Activated naive CD4-positive, alpha-beta T cell (primary cell): Measurements from ENCODE around the gene GSK3B.
A peak's percentile ranks its signal among the peaks of the same experiment; 100 is the strongest.
"Not testable (repeated sequence)": the region's sequence is repeated elsewhere in the genome, so short reads cannot be mapped to it uniquely, and the experiment has no call there.

Experiments used
- DNase-seq, 4 experiments: peaks; one replicate each; lab custom pipeline; 2025; lab: John Stamatoyannopoulos, UW

The GSK3B gene

DNA sequence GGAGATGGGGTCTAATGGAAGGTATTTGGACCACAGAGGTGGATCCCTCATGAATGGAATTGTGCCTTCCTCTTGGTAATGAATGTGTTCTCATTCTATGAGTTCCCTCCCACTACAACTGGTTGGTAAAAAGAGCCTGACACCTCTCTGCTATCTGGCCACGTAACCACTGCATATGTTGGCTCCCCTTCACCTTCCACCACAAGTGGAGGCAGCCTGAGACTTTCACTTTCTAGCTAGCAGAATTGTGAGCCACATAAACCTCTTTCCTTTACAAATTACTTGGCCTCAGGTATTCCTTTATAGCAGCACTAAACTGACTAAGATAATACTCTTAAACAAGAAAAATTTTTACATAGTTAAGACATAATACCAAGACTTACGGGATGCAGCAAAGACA lies 157.0 kb downstream of the GSK3B start:
- DNase-seq, result no peak

DNA sequence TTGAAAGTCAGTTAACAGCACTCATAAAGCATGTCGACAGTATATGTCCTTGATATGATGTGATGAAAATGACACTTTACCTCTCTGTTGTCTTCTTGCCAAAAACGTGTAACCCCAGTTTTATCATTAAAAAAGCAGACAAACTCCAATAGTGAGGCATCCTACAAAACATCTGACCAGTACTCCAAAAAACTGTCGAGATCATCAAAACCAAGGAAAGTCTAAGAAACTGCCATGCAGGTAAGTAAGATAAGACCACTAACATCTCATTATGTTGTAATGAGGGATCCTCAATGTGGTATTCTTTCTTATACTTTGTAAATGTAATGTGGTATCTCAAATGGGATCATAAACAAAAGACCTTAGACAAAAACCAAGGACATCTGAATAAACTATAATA lies 160.0 kb downstream of the GSK3B start:
- DNase-seq, result no peak

DNA sequence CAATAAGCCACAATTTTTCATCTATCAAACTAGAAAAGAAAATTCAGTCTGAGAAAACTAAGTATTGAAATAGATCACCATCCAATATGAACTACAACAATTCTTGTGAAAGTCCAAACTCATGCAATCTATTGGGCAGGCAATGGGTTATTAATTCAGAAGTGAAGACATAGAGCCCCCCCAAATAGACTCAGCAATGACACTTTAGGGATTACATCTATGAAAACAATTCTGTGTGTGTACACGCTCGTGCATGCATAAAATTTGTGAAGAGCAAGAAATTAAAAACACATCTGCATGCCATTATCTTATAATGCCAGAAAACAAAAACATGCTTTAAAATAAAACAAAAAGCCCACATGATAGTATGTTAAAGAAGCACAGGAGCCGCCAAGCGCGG lies 161.0 kb downstream of the GSK3B start:
- no peak for DNase-seq

DNA sequence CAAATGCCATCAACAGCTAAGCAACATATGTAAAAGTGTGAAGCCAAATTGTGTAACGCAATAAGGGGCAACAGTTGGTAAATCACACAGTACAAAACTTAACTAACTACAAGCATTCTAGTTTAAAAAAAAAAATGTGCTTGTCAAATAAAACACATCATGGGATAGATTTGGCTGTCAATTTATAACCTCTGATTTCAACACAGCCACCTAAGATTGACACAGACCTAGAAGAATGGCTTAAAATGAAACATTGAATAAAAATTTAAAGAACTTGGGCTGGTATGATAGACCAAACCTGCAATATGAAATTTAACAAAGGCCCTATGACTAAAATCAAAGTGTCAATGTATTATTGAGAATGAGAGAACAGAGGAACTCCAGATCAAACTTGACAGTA lies 164.0 kb downstream of the GSK3B start:
- DNase-seq, result no peak

DNA sequence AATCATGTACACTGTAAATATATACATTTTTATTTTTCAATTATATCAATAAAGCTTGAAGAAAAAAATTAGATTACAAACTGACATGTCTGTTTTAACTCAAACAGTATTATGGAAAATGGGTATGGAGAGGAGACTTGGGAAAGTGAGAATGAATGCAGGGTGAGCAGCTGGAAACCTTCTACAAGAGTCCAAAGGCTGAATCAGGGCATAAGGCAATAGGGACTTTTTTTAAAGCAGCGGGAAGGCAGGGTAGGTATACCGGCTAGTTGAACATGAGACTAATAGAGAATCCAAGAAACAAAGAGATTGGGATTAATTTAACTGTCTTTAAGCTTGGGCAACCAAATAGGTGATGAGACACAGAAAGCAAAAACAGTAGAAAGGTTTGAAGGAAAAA lies 167.1 kb downstream of the GSK3B start:
- DNase-seq, result no peak

DNA sequence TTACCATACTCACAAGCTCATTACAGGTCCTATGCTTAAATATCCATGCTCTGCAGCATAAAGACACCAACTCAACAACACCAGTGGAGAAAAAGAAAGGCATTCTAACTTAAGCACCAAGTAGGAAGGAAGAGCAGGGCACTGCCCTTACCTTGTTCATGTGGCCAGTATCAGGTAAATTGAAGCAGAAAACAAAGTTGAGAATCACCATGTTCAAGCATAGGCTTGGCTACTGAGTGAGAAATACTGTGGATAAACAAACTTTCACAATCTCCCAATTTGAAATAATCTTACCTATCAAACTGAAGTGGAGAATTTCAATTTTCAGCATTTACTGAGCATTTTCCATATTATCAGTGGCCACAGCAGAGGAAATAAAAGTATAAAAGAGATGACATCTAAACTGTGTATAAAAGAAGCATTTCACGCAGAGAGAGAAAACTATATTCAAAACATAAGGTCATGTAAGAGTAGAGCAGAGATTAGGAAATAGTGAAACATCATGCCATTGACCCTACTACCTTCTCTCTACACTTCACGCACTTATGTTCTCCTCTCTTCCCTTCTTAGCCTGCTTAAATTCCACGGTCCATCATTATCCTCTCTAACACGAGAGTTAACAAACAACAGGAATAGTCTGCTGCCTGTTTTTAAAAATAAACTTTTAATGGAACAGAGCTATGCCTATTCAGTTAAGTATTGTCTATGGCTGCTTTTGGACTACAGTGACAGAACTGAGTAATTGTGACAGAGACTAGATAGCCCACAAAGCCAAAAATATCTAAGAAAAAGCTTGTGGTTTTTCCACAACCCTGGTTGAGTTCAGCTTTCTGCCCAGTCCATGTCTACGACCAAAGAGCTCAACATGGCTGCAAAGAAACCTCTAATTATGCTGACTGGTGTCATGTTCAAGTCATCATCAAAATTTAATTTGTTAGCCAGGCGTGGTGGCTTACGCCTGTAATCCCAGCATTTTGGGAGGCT lies 169.8 kb downstream of the GSK3B start:
- DNase-seq, result no peak

DNA sequence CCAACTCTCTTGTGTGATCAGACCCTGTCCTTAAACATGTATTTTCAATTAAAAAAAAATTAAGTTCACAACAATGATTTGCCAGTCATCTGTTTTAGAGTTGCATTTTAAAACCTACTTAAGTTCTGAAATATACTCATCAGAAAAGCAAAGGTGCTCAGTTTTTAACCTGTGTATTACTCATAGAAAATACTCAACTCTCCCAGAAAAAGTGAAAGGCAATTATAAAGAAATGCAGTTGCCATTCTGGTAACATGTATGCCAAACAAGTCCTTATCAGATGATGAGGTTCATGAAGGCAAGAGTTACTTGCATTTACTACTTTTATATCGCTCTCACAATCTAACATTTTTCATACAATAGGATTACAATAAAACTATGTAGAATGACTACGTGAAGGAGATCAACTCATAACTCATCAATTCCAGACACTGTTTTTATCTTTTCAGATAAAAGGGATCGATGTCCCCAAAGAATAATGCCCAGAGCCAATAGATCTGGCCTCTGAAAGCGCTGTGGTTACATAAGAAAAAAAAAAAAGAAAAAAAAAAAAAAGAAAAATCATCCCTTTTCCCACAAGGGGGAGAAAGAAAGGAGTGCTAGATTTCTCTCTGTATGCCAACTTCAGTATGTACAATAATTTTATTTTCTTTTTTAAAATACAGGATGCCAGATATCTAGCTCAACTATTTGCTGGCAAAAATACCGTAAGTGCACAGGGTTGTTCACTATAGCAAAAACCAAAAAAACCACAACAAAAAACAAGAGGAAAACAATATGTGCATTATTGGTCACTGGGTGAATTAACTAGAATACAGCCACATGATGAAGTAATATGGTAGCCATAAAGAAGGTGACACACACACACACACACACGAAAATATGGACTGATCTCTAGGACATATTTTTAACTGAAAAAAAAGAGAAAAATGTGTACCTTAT lies 175.0 kb downstream of the GSK3B start:
- DNase-seq, result no peak

DNA sequence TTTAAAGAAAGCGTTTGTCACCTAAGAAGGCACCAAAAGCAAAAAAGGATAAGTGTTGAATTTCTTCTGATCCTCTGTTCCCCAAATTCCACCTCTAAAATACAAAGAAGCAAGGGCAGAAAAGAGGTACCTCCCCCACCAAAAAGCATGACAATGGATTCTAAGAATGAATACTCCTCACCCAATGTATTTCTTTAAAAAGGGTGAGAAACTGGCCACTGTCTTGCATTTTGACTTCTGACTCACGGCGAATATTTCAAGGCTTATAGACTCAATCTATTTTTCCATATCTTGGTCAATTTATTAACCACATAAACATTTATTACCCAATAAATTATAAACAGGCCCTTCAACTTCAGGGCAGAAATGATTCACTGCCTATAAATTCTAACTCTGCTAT lies 181.2 kb downstream of the GSK3B start:
- no peak for DNase-seq

DNA sequence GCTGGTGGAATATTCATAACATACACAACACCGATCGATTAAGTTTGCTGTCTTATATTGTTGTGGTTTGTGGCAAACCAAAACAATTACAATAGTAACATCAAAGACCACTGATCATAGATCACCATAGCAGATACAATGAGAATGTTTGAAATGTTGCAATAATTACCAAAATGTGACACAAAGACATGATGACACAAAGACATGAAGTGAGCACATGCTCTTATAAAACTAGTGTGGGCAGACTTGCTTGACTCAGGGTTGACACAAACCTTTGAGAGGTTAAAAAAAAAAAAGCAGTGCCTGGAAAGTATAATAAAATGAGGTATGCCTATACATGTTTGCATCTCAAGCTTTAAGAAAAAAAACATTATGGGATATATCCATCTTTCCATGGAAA lies 182.0 kb downstream of the GSK3B start:
- DNase-seq, result no peak

DNA sequence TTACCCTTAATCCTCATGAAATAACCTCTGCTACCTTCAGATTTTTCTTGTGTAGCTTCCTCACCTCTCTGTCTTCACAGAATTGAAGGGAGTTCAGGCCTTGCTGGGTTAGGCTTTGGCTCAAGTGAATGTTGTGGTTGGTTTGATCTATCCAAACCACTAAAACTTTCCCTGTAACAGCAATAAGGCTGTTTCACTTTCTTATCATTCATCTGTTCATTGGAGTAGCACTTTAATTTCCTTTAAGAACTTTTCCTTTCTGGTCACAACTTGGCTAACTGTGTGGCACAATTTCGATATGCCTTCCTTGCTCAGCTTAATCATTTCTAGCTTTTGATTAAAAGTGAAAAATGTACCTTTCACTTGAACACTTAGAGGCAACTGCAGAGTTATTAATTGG lies 182.5 kb downstream of the GSK3B start:
- DNase-seq, result no peak

DNA sequence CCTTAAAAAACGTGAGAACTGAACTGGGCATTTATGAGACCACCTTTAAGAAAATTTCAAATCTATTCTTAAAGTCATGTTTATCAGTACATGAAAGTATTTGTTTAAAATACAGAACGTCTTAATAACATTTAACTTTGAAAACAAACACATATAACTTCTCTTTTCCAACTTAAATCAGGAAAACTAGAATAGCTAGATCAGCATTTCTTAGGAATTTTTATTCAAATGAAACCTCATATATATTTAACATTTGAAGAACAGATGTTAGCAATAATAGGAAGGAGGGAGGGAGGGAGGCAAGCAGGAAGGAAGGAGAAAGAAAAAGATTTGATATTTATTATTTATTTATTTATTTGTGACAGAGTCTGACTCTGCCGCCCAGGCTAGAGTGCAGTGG lies 192.2 kb downstream of the GSK3B start:
- no peak for DNase-seq

DNA sequence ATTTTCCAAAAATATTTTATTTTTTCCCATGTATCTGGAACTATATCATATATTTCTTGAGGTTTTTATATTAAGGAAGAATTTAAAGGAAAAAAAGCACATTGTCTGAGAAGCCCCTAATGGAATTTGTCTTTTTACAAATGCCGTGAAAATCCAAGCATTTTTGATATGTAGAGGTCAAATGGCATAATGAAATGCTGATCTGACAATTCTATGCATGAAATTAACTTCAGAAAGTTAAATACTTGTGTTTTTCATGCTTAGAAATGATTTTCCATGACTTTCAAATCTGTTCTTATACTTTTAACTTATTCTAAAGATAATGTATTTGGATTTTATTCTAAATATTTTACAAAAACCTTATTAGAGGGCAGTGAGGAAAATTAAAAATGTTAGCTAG lies 193.1 kb downstream of the GSK3B start:
- no peak for DNase-seq

DNA sequence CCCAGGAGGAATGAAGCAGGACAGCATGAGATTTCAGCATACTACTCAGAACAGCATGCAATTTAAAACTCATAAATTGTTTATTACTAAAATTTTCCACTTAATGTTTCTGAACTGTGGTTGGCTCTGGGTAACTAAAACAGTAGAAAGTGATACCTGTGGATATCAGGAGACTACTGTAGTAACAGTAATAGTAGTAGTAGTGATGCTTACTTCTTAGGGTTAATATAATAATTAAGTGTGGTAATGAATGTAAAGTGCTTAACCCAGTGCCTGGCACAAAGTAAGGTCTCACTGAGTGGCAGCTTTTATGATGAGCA lies 195.1 kb downstream of the GSK3B start:
- DNase-seq, result no peak

DNA sequence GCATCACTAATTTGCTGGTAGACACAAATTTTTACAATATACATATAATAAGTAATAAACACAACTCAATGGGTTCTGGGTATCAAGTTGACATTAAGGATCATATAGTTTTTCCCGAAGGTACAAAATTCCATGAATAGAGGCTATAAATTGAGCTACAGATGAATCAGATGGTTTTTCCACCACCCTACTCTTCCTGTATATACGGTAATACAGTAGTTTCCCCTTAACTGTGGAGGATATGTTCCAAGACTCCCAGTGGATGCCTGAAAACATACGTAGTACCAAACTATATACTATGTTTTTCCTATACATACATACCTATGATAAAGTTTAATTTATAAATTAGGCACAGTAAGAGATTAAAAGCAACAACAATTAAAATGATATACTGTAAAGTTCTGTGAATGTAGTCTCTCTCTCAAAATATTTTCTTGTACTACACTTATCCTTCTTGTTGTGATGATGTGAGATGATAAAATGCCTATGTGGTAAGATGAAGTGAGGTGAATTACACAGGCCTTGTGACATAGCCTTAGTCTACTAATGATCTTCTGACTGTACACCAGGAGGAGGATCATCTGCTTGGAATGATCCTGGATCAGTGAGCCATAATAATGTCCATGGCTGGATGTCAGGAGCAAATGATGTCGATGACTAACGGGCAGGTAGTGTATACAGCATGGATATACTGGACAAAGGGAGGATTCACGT lies 195.6 kb downstream of the GSK3B start:
- DNase-seq, result no peak

DNA sequence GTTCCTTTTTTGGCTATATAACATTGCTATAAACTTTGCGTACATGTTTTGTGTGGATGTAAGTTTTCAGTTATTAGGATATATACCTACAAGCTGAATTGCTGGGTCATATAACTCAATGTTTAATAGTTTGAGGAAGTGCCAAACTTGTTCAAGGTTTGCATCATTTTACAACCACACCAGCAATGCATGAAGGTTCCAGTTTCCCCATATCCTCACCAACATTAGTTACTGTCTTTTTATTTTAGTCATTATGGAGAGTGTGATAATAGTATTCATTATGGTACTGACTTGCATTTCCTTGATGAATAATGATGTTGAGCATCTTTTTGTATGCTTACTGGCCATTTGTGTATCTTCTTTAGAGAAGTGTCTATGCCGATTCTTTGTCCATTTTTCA lies 200.1 kb downstream of the GSK3B start:
- no peak for DNase-seq

DNA sequence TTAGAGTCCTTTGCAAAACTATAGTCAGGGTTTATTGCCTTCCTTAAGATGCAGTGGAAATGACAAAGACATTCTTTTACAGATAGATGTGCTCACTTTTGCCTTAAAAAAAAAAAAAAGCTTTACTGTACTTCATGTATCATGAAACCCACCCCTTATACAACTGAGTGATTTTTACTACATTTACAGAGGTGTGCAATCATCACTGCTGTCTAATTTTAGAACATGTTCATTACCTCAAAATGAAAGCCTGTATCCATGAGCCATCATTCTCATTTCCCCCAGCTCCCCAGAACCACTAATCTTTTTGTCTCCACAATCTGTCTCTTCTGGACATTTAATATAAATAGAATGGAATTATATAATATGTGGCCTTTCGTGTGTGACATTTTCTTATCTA lies 200.5 kb downstream of the GSK3B start:
- no peak for DNase-seq

DNA sequence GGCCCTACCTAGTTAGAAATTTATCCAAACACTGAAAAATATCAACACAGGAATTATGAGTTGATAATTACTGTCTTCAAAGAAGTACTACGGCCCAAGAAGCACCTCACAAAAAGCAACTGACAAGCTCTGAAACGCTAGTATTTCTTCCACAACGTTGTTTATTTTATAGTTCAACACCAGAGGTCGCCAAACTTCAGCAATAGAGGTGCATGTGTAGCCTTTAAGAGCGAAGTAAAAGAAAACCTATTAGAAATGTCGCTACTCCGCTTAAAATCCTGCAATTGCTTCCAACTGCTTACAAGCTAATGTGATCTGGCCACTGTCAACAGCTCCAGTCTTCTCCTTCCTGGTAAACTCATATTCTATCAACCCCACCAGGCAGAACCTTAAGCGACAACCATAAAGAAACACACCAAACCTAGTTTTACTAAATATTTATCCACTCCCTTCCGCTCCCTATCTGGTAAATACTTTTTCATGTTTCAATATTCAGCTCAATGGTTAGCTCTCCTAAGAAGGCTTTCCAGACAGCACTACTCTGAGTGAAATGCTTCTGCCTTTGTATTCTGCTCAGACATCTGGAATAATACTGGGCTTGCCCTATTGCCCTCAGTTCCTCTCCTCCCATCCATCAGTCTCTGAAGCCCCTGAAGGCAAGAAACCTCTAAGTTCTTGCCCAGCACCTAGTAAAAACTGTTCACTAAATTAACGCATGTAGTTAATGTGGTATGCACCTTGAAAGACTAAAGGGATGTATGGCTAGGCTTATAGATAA lies 202.1 kb downstream of the GSK3B start:
- DNase-seq, result peak in 1 of 4 experiments; percentile 1

DNA sequence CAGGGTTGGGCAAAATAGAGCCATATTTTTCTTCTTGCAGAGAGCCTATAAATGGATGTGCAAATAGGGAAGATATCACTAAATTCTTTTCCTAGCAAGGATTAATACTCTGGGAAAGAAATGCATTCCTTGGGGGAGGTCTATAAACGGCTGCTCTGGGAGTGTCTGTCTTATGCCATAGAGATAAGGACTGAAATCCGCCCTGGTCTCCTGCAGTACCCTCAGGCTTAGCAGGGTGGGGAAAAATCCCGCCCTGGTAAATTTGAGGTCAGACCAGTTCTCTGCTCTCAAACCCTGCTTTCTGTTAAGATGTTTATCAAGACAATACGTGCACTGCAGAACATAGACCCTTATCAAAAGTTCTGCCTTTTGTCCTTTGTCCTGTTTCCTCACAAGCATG lies 205.6 kb downstream of the GSK3B start:
- not testable (repeated sequence) for DNase-seq

DNA sequence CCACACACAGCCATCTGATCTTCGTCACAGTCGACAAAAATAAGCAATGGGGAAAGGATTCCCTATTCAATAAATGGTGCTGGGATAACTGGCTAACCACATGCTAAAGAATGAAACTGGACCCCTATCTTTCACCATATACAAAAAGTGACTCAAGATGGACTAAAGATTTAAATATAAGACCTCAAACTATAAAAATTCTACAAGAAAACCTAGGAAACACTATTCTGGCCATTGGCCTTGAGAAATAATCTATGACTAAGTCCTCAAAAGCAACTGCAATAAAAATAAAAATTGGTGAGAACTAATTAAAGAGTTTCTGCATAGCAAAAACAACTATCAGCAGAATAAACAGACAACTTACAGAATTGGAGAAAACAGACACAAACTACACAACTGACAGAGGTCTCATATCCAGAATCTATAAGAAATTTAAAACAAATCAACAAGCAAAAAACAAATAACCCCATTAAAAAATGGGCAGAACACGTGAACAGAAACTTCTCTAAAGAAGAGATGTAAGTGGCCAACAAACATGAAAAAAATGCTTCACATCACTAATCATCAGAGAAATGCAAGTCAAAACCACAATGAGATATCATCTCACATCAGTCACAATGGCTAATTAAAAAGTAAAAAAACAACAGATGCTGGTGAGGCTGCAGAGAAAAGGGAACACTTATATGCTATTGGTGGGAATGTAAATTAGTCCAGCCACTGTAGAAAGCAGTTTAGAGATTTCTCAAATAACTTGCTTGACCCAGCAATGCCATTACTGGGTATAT lies 208.3 kb downstream of the GSK3B start:
- no peak for DNase-seq

DNA sequence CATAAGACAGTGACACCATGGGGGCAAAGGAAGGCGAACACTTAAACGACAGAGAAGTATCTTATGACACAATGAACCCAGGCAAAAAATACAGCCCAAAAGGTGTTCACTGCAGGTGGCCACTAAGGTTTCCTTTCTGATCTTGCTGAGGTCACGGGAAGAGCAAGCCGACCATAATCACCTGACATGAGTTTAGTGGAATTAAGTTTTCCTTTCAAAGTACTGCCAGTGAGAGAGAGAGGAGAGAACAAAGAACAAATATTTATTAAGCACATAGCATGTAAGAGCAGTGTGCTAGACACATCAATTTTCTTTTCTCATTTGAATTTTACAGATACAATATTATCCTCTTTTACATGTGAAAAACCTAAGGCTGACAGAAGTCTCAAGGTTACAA lies 210.1 kb downstream of the GSK3B start:
- DNase-seq, result no peak
